ENCODE results near the gene FRMPD1.

GRCh38 chr9:37663926-37664325 is 13.2 kb downstream of the FRMPD1 start:
- TF ChIP-seq TAF1 (IDR thresholded peaks at IDR 0.05; ENCODE audit: low read depth, low read length) = no peak
- TF ChIP-seq POLR2A (IDR thresholded peaks at IDR 0.05; ENCODE audit: low read depth, low read length) = no peak
- no peak for TF ChIP-seq POLR2AphosphoS5 (IDR thresholded peaks at IDR 0.05; ENCODE audit: low read depth, low read length)
- no peak for TF ChIP-seq SPI1 (IDR thresholded peaks at IDR 0.05; ENCODE audit: low read depth, low read length)
- no peak for TF ChIP-seq POU2F2 (IDR thresholded peaks at IDR 0.05; ENCODE audit: low read depth, low read length)
